Measurements from ENCODE around the gene SURF4. TPM values are rescaled to one million over a fixed set of nuclear protein-coding genes. Genes with fewer than 3 reads are reported as not detected.

Gene SURF4
- 155 to 210 TPM (median 205 TPM) in 5 replicates for total RNA-seq (2022; extraction: Qiagen RNA extraction; ENCODE audit: low read depth)

DNA sequence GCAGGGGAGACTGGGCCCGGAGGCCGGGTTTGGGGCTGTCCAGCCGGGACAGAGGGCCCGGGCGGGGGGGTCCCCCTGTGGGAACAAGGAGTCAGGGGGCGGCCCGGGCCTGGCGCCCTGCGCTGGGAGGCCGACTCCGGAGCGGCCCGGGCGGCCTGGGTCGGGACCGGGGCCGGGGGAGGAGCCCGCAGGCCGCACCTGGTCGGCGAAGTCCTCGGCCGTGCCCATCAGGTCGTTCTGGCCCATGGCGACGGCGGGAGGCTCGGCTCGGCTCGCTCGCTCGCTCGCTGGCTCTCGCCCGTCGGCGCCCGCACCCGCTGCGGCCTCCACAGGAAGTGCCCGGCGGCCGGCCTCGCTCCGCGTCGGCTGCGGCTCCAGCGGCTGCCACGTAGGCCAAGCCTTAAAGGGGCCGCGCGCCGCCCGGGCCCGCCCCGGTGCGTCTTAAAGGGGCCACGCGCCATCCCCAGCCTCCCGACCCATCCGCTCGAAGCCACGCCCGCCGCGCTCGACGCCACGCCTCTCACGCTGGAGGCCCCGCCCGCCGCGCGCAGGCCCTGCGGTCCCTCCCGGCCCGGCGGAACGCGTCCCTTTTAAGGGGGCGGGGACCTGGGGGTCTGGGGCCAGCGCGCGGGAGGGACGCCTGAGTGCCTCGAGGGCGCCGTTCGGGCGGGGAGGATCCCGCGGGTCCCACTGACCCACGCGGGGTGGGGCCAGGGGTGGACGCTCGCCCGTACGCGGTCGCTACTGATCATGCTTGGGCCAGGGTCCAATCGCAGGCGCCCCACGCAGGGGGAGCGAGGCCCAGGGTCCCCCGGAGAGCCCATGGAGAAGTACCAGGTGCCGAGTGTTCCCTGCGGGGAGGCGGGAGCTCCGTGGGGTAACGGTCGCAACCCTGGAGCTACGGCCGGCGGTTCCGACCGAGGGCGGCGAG lies at the start of gene SURF4, which contains the start of gene STKLD1:
Gene SURF4 (minus strand): TSS at position 337 of the 931 bp plus-strand sequence. CDS start 91 bp downstream, at position 246.
Gene STKLD1 (plus strand): TSS at position 643 of the 931 bp plus-strand sequence. CDS start 108 bp downstream, at position 751.

DNA sequence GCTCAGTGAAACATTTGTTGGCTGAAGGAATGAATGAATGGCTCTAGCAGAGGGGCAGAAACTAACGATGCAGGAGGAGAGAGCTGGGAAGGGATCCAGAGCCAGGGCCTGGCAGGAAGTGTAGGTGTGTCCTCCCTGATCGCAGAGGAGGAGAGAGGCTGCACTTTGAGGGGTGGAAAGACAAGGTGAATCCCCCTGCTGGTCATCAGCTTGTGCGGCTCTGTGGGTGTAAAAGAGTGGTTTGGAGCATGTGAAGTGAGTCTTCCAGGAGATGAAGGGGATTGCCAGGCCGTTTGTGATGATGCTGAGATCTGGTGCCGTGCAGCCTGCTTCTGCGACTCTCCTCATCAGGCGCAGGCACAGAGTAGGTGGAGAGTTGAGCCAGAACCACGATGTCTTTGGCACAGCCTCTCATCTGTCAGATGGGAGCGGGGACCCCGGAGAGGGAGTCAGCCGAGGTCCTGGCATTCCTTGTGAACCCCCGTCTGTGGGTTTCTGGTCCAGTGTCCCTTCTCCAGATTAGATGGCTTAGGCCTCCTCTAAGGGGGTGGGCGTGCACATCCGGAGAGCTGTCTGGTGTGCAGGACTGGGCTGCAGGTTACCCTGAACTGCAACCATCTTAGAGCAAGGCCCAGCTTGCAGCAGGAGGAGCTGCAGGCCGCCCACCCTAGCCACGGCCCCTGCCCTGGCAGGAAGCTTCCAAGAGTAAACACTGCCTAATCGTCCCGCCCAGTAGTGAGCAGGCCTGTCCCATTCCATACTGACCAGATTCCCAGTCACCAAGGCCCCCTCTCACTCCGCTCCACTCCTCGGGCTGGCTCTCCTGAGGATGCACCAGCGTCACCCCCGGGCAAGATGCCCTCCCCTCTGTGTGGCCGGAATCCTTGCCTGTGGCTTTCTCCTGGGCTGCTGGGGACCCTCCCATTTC lies 46.0 kb upstream of the SURF4 start, which contains the start of gene ADAMTS13:
Gene ADAMTS13 (plus strand): TSS at position 753 of the 928 bp plus-strand sequence. CDS start 77 bp downstream, at position 830.

DNA sequence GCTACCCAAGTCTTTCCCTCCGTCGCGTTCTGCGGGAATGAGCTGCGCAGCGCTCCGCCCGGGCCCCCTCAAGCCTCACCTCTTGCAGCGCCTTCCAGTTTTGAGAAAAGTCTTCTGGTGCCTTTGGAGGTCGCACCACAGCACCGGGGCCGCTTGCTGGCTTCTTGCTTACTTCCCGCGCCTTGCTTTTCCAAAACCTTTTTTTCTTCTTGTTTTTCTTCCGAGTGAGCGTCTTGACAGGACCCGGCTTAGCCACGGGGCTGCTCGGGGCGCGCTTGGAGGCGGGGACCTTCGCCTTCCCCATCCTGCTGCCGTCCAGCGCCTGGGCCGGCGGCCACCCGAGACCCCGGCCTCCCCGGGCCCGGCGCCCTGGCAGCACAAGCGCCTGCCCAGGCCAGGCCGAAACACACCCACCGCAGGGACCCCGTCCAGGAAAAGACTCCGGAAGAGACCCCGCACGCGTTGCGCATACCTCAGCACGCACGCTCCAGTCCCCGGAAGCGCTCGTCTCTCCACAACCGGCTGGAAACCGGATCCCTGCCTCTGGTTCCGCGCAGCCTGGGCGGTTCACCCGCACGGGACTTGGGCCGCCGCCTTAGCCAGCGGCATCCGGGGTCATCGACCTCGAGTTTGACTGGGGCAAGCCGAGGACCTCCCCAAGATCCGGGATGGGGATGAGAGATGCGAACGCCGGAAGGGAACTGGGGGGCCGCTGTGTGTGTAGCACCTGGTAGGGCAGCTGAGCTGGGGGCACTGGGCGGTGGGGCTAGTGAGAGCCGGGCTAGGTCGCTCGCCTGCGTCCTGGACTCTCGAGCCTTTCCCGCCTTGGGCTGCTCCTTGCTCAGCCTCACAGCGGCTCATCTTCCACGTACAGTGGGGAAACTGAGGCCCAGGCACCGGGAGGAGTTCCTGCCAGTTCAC lies 41.9 kb upstream of the SURF4 start, which contains the start of gene REXO4:
Gene REXO4 (minus strand): TSS at position 470 of the 921 bp plus-strand sequence. CDS start 166 bp downstream, at position 304.

DNA sequence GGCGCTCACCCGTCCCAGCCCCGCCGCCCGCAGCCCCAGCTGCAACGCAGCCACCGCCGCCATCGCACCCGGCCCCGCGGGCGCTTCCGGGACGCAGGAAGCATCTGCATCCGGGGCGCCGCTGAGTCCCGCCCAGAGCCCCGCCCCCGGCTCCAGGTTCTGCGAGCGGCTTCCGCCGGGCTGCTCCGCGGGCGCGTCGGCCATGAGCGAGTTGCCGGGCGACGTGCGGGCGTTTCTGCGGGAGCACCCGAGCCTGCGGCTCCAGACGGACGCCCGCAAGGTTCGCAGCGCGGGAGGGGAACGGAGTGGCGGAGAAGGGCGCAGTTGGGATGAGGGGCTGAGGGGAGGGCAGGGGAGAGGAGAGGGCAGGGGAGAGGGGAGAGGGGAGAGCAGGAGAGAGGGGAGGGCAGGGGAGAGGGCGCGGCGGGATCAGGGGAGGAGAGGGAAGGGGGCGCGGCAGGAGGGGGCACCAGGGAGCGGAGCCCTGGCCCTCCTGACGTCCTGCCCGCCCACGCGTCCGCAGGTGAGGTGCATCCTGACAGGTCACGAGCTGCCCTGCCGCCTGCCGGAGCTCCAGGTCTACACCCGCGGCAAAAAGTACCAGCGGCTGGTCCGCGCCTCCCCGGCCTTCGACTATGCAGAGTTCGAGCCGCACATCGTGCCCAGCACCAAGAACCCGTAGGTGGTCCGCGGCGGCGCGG lies 19.3 kb downstream of the SURF4 start, which contains the start of the genes SURF1 and SURF2:
Gene SURF1 (minus strand): TSS at position 97 of the 701 bp plus-strand sequence. CDS start 34 bp downstream, at position 63.
Gene SURF2 (plus strand): TSS at position 160 of the 701 bp plus-strand sequence. CDS start 43 bp downstream, at position 203.

DNA sequence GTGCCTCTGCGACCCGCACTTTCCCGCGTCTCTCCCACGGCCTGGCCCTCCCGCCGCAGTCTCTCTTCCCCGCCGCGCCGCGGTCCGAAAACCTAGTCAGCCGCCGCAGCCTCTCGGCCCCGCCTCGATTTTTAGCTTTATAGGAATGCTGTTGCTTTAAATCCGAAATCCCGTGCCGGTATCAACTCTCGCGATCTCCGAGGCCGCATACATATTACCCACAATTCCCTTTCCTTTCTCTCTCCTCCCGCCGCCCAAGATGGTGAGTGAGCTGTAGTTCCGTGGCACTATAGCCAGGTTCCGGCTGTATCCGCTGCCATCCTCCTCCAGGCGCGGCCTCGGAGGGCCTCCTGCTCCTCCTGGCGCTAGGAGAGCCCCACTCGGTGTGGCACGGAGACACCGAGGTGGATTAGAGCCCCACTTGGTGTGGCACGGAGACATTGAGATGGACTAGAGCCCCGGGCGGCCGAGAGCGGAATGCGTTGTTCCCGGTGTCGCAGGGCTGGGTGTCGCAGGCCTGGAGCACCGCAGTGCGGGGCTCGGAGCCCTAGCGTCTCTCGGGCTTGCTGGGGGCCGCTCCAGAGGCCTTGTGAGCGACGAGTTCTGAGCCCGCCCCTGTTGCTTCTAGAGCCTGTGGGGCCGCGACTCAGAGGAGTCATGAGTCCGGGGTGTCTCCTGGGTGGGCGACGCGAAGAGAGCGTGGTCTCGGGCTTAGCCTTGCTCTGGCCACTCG lies 27.7 kb downstream of the SURF4 start, which contains the start of the genes MED22 and RPL7A:
Gene MED22 (minus strand): TSS at position 147 of the 733 bp plus-strand sequence. CDS start 1,469 bp downstream, outside the sequence.
Gene RPL7A (plus strand): TSS at position 234 of the 733 bp plus-strand sequence. CDS start 26 bp downstream, at position 260.

DNA sequence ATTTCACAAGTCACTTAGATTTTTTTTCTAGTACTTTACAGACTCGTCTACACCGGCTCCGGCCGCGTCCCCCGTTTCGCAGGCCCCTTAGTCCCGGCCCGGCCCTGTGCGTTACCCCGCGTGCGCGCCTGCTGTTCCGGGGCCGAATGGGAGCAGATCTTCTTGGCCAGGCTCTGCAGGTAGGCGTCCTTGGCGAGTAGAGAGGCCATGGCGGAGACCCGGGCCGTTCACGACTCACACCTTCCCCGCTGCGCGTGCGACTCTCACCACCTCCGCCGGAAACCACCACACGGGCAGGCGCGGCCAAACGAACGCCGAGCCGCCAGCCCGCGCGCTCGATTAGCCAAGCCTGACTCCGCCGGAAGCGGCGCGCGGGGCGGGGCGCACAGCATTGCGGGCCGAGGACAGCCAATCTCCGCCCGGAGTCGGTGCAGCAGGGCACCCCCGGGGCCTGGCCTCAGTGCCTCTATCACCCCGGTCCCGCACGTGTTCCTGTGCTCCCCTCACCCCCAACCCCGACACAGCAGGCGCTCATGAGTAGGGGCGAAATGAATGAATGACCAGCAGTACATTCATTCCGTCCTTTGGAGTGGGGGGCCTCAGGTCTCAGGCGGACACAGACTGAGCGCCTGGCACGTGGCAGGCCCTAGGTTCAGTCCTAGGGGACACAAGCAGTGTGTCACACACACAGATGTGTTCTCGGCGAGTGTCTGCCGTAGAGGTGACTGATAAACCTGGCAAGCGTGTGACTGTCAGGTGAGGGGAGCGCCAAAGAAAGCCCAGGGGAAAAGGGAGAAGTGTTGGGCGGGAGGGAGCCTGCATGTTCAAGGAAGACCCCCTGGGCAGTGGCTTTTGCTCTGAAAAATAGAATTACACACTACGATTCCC lies 39.7 kb downstream of the SURF4 start, which contains the start of gene SURF6:
Gene SURF6 (minus strand): TSS at position 265 of the 888 bp plus-strand sequence. CDS start 56 bp downstream, at position 209.

Other genes starting within 250 kb of the SURF4 start
- gene GBGT1, start 212.1 kb downstream of the SURF4 start, total RNA-seq (2022; extraction: Qiagen RNA extraction; ENCODE audit: low read depth): 1.5 to 3.0 TPM (median 2.2 TPM) in 5 replicates
- gene OBP2B, start 166.8 kb downstream of the SURF4 start, total RNA-seq (2022; extraction: Qiagen RNA extraction; ENCODE audit: low read depth): not detected in 5 replicates
- gene ABO, start 100.9 kb downstream of the SURF4 start, total RNA-seq (2022; extraction: Qiagen RNA extraction; ENCODE audit: low read depth): 0.19 TPM in 1 of 5 replicates, not detected in the others
- gene SURF6, start 39.9 kb downstream of the SURF4 start, total RNA-seq (2022; extraction: Qiagen RNA extraction; ENCODE audit: low read depth): 17.7 to 30.3 TPM (median 28.5 TPM) in 5 replicates
- gene MED22, start 27.9 kb downstream of the SURF4 start, total RNA-seq (2022; extraction: Qiagen RNA extraction; ENCODE audit: low read depth): 18.1 to 36.9 TPM (median 31.2 TPM) in 5 replicates
- 3,235 to 3,749 TPM (median 3,386 TPM) in 5 replicates for gene RPL7A, start 27.8 kb downstream of the SURF4 start, total RNA-seq (2022; extraction: Qiagen RNA extraction; ENCODE audit: low read depth)
- gene SURF1, start 19.6 kb downstream of the SURF4 start, total RNA-seq (2022; extraction: Qiagen RNA extraction; ENCODE audit: low read depth): 32.8 to 49.1 TPM (median 42.1 TPM) in 5 replicates
- 36.5 to 59.1 TPM (median 49.7 TPM) in 5 replicates for gene SURF2, start 19.5 kb downstream of the SURF4 start, total RNA-seq (2022; extraction: Qiagen RNA extraction; ENCODE audit: low read depth)
- 0.84 to 2.0 TPM (median 0.94 TPM) in 5 replicates for gene STKLD1, start 306 bp upstream of the SURF4 start, total RNA-seq (2022; extraction: Qiagen RNA extraction; ENCODE audit: low read depth)
- gene REXO4, start 42.0 kb upstream of the SURF4 start, total RNA-seq (2022; extraction: Qiagen RNA extraction; ENCODE audit: low read depth): 28.2 to 40.7 TPM (median 36.1 TPM) in 5 replicates
- gene ADAMTS13, start 46.3 kb upstream of the SURF4 start, total RNA-seq (2022; extraction: Qiagen RNA extraction; ENCODE audit: low read depth): 0.17 to 0.69 TPM (median 0.51 TPM) in 5 replicates
- 2.1 to 5.0 TPM (median 4.3 TPM) in 5 replicates for gene CACFD1, start 83.9 kb upstream of the SURF4 start, total RNA-seq (2022; extraction: Qiagen RNA extraction; ENCODE audit: low read depth)
- gene SLC2A6, start 103.0 kb upstream of the SURF4 start, total RNA-seq (2022; extraction: Qiagen RNA extraction; ENCODE audit: low read depth): 10.1 to 24.1 TPM (median 22.3 TPM) in 5 replicates
- not detected in 5 replicates for gene MYMK, start 148.9 kb upstream of the SURF4 start, total RNA-seq (2022; extraction: Qiagen RNA extraction; ENCODE audit: low read depth)
- gene ADAMTSL2, start 158.6 kb upstream of the SURF4 start, total RNA-seq (2022; extraction: Qiagen RNA extraction; ENCODE audit: low read depth): not detected in 5 replicates
- not detected in 5 replicates for gene FAM163B, start 233.3 kb upstream of the SURF4 start, total RNA-seq (2022; extraction: Qiagen RNA extraction; ENCODE audit: low read depth)